Stimulated activated CD8-positive, alpha-beta memory T cell treated with anti-CD3 and anti-CD28 coated beads, Interleukin-12 subunit alpha, Interleukin-12 subunit beta, amount 100 ng/mL, for 24 hours (primary cell): ENCODE data around the gene SLC29A3.

Experiments used
- DNase-seq: peaks from one replicate; pipeline ENCODE4 v3.0.0-alpha.2; 2020; ENCODE audit errors: extremely low read depth

SLC29A3 gene

DNA sequence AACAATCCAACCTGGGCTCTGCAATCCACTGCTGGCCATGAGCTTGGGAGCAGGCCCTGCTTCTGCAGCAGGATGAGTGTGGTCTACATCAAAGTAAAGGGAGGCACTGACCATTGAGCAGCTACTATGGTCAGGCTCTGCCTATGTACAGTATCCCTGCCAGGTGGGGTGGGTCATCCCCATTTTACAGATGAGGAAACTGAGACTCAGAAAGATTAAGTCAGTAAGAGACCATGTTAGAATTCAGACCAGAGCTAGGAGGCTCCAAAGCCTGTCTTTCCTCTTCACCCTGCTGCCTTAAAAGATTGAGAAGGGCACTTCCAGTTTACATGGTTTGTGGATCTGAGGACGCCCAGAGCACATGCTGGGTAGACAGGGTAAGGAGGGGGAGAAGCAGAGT lies 50.5 kb downstream of the SLC29A3 start:
- no peak for DNase-seq

DNA sequence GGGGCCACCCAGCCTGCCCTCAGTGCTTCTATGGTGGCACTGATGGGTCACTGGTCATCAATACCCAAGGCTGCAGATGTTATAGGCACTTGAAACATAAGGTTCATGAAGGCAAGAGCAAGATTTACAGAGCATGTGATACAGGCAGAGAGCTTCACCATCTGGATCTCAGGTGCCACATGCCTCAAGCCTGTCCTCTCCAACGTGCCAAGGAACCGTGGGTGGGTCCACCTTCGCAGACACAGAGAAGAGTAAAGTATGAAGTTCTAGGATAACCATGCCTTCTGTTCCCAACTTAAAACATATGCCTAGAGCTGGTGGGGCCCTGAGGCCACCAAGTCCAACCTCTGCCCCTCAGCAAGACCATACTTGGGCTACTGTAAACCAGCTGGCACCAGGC lies 51.0 kb downstream of the SLC29A3 start:
- DNase-seq = no peak

DNA sequence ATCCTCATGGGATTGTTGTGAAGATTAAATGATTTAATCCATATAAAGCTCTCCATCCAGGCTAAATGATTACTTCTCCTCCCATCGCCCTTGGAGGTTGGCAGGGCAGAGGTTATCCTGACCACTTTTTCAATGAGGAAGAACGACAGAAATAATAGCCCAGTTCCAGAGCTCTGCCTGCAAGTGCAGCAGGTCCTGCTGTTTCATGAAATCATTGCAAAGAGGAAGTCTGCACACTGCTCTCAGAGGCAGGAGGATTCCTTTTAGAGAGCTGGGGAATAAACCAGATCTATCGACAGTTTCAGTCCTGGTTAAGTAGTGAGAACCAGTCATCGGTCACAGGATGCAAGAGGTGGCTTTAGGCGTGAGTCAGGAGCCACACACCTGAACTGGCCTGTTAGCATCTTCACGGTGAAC lies 52.7 kb downstream of the SLC29A3 start:
- no peak for DNase-seq

DNA sequence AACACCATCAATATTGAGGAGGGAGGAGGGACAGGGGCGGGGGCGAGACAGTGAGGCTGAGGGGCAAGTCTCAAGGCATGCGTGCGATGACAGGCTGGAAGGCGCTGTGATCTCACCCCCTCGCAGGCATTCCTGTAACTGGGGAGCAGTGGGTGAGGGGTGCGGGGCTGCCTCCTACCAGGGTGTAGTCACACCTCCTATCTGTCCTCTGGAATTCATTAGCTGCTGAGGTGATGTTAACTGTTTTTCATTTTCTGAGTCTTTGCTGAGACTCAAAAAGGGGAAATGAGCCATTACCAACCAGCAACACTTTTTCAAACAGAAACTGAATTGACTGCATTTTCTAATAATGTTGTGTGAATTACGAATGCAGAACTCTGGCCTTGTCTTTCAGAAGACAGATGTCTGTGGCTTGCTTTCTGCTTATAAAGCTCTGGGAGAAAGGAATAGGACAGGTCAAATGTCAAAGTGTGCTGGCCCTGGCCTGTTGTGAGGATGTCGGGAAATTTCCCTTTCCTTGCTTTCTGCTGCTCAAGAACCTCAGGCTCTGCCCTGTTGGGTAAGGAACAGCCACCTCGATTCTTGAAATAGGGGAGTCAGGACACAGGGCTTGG lies 53.9 kb downstream of the SLC29A3 start:
- no peak for DNase-seq

DNA sequence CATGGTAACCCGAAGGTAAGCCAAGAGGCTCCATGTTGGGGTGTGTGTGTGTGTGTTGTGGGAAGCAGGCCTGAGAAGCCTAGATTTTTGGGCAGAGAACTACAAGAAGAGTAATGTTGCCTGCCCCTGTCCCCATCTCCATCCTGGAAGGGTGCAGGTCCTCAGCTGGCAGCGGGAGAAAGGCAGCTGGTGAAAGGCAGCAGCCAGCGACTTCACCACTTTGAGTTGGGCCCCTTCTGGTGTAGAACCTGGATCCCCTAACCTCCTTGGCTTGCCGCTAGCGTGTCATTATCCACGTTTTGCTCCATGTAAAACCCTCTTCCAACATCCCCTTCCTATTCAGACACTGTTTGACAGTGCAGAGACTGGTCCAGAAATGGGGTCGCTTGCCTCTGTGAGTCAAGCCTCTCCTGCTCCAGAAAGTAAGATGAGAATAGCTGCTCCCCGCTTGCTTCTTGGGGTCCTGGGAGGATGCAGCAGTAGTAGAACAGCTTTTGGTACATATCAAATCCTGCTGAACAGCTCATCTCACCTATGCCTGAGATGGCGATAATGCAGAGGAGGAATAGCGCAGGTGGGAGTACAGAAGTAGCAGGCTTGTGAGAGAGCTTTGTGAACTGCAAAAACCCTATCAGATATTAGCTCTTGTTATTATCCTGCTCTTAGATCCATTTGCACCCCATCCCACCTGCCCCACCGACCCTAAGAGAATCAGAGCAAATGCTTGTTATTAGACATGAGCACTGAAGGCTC lies 55.6 kb downstream of the SLC29A3 start:
- DNase-seq = no peak

DNA sequence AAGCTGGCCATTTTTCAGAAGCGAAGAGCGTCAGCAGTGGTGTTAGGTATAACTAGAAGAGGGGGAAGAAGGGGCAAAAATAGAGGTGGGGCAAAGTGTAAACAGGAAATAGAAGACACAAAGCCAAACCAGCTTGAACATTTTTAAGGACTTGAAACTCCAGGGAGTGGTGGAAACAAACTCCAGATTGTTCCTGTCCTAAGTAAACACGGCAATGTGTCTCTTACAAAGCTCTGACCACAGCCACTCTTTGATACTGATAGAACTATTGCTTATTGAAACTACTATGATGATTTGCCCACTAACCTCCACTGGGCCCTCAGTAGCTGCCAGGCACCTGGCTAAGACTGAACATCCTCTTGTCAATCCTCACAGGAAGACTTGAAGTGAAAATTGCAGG lies 56.9 kb downstream of the SLC29A3 start:
- DNase-seq = no peak

DNA sequence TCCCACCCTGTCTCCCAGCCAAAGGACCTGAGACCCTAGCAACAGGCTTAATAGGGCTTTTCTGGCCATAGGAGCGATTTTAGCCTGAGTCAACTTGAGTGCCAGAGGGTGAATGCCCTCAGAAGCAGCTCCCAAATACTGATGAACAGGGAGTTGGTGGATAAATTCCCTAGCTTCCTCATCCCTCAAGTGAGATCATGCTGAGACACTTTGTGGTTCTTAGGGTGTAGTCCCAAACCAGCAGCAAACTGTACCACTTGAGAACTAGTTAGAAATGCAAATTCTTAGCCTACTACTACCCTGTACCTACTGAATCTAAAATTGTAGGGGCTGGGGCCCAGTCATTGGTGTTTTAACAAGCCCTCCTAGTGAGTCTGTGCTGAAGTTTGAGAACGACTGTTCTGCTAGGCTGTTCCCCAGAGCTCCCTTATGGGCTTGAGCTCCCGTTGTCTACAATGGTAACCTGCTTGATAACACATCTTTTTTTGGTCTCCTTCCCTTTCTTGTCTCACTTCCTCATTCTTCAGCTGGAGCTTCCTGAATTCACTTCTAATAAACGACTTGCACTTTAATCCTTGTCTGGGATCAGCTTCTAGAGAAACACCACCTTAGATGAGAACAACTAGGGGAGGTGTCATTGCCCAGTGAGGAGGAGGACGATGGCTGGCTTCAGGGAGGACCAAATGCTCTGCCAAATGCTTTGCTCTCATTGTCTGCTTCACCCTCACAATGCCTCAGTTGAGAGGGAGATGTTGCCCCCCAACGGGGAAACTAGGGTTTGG lies 59.5 kb downstream of the SLC29A3 start:
- DNase-seq = no peak

DNA sequence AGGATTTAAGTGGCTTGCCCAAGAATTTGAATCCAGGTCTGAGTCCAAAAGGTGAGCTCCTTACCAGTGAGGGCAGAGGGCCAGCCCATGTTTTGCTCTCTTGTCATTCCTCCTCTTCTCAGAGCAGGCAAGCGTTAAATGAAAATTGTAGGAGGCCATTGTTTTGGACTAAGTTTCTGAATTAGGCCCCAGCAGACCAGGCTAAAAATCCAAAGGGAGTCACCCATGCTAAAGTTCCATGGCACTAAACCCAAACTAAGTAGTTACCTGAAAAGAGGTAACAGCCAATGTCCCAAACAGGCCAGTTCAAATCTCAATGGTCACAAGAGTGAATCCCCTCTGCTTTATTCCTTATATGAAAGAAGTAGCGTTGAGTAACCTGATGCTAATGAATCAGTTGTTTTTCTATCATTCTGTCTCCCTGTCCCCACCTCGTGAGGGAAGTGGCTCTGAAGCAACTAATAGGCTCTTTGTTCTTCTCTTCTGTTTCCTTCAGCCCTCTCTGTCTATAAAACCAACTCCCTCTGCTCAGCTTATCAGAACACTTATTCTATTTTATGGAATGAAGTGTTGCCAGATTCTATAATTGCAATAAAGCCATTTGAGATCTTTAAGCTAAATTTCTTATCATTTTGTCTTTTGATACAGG lies 60.2 kb downstream of the SLC29A3 start:
- no peak for DNase-seq

DNA sequence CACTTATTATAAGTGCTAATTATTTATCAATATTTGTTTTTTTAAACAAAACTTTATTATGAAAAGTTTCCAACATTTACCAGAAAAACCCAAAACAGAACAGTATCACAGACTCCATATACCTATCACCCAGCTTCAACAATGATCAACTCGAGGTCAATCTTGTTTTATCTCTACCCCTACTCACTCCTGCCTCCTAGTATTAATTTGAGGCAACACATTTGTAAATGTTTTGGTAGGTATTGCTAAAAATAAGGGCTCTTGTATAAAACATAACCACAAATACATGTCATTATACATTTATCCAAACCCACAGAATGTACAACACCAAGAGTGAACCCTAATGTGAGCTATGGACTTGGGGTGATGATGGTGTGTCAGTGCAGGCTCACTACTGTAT lies 61.8 kb downstream of the SLC29A3 start:
- DNase-seq = no peak

DNA sequence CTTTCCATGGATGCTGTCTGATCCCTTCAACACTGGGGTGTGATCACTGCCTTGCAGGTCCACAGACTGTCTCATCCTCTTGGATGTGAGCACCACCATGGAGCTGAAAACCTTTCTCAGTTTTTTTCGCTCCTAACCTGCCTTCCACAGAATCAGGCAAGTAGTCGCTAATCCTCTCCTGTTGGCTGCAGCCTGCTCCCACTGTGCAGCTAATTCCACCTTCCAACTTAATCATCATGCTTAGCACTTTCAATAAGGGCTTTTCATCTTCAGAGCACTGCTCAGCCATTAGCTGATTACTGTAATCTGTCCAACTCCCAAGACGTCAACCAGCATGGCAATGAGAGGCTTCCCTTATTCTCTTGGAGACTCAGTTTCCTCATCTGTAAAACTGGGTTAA lies 62.6 kb downstream of the SLC29A3 start:
- DNase-seq = no peak

DNA sequence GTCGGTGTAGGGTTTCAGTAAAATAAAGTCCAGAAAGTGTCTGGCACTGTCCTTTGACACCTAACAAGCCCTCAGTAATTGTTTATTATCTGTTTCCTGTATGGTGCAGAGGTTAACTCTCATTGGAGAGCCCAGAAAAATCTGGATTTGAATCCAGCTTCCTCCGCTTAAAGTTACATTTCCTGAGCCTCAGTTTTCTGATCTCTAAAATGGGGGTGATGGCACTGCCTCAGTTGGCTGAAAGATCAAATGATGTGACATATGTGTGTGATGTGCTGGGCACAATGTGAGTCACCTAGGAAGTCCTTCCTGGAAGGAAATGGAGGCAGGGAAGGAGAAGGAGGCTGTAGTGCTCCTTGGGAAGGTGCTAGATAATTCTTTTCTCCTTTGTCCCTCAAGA lies 63.0 kb downstream of the SLC29A3 start:
- no peak for DNase-seq

DNA sequence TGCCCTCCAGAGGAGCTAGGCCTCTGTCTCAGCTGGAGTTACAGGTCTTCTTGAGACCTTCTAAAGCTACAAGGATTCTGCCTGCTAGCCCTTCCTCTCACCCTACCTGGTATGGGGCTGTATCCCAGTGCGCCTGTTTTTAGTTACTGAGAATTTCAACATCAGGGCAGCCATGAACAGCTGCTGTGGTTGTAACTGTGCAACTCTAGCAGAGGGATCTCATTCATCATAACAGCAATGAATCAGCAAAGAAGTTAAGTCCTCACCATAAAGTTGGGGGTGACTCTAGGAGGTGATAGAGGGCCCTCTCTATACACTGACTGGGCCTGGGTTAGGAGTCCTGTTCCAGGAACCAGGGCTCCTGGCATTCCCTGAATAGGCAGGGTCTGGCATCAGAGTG lies 63.7 kb downstream of the SLC29A3 start:
- no peak for DNase-seq

DNA sequence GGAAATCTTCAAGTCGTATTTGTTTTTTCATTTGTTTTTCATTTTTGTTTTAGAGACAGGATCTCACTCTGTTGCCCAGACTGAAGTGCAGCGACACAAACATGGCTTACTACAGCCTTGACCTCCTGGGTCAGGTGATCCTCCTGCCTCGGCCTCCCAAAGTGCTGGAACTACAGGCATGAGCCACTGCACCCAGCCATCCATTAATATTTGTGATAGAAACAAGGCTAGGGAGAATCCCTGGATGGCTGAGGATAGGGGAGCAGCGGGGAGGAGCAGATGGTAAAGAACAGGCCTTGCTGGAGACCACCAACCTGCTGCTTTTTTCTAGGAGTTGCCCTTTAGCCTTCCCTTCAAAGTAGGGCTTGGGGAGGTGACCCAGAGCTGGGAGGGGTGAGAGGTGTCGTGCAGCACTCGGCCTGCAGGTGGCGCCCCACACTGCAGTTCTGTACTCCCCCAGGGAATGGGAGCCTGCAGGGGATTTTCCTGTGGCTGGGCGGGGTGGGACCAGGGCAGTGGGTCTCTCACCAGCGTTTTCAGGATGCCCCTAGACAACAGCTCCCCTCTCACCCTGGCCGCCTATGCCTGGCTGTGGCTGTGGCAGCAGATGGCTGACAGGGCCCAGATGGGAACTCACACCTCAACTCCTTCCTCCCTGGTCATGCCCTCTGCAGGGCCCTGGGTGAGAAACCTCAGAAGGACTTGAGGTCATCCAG lies 65.1 kb downstream of the SLC29A3 start:
- peak; percentile 47 for DNase-seq

DNA sequence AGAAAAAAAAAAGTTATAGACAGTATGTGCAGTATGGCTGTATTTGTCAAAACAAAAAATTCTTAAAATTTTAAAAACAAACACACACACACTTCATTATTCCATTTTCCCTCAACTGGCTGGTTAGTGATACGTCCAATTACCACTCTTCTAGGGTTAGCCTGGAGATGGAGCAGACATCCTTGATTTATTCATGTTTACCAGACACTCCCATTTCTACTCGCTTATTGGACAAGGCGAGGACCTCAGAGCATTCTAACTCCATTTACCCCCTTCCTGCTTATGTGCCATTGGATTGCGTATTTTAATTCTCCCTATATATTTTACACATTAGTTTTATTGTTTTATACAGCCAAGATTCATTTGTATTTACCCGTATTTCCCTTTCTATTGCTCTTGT lies 69.1 kb downstream of the SLC29A3 start:
- no peak for DNase-seq

DNA sequence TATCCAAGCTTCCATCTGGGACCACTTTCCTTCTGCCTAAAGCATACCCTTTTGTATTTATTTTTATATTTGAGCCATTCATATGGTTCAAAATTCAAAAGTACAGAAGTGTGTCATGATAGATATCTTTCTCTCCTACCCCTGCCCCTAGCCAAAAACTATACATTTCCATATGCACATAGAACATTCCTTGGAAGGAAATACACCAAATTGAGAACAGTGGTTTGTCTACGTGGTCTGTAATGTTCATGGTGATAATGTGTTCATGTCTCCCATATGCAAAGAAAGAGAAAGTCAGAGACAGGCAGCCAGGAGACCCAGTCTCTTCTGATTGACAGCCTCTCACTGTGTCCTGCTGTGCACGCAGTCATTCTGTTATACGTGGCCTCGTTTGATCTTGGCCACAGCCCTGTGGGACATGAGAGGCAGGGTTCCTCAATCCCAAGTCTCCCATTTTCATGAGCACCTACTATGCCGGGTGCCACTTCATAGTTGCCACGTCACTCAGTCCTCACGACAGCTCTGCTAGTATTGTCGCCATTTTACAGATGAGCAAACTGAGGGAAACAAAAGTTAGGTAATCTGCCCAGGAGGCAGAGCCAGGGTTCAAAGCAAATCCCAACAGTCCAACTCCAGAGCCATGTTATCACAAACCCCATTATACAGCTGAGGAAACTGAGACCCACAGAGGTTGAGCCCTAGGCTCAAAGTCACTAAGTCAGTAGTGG lies 69.7 kb downstream of the SLC29A3 start:
- DNase-seq = no peak

DNA sequence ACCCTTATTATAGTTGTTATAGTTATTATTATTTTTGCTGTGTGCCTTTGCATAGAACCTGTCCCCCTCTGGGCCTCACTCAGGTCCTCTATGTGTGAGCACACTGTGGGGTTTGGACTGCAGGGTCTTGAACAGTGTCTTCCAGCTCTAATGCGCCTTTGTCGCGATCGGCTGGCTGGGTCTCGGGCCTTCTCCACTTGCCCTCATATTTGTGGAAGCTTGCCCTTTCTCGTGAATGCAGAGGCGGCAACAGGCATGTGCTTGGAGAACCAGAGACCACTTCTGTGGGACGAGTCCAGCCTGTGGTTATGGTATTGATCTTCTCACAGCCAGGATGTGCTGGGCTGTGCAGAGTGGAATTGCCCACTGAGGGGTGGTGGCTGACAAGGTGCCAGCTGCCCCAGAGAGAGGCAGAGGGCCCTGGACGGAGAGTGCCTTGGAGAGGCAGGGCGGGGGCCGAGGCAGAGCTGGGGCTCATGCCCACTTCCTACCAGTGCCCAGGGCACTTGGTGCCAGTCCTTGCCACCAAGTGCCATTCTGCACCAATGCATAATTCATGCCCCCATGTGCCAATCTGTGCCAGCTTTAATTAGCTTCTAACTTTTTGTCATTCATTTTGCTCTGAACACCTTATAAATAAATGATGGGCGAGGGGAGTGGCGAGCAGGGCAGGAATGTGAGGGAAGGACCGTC lies 70.9 kb downstream of the SLC29A3 start:
- DNase-seq = no peak

DNA sequence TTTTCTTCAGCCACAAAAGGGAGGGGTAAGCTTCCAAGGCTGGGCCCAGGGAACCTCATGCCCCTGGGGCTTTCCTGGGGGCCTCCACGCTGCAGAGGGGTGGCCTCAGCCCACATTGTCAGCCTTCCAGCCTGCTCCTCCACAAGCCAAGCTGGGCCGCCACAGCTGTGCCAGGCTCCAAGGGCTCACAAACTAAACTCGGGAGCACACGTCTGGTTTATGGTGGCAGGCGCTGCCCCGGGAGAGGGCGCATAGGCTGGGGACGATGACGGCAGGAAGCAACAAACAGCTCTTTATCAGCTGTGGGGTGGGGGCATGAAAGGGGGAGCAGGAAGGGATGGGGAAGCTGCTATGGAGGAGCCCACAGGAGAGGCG lies 71.4 kb downstream of the SLC29A3 start:
- no peak for DNase-seq

DNA sequence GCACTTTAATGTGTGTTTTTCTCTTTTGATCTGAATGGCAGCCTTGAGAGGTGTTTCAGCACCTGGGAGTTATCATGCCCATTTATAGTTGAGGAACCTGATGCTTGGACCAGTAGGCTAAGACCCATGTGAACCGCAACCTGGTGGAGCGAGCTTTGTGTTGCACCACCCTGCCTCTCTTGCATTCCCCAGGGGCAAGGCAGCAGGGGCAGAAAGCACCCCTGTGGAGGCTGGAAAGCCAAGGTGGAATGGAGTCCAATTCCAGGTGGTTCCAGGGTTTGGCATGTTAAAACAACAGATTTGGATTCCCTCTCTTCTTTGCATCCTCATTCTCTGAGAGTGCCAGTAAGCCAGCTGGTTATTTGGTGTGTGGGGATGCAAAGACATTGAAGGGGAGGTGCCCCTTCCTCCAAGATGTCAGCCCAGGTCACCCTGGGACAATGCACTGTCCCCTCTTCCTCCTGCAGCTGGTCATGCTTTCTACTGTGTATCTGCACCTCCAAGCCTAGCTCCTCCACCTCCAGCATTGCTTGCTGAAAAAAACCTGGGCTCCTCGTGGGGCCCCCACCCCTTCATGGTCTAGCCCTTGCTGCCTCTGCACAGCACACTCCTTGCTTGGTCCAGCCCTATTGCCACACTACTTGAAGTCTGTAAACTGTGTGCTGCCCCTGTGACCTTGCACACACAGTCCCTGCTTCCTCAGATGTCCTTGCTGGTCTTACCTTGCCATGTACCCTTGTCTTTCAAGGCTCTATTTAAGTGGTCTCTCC lies 72.0 kb downstream of the SLC29A3 start:
- DNase-seq = no peak

DNA sequence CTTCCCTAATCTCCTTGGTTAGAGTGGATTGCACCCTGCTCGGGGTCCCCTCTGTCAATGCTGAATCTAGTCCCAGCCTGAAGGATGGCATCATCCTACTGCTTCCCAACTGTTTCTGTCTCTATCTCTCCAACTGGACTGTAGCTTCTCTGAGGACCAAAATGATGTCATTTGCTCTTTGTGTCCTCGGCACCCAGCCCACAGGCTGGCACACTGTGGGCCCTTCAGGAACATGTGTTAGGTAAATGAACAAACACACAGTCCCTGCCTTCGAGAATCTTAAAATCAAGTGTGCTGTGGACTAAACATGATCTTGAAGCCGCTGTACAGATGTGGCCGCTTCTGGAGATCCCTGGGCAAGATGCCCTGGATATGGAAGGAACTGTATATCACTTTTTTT lies 72.6 kb downstream of the SLC29A3 start:
- DNase-seq = no peak

DNA sequence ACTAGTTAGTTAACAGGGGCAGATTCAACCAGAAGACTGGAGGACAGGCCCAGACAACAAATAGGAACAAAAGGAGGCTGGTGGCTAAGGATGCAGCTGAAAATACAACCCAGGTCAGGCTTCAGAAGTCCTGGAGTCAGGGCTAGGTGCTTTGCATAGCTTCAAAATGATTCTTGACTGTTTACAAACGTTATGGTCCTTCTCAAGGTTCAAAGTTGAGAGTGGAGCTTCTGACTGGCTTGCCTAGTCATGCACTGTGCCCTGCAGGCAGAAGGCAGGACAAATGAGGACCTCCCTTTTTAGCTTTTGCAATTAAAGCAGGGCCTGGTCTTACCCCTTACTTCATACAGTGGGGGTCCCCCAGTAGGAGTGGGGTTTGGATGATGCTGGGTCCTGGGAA lies 73.2 kb downstream of the SLC29A3 start:
- DNase-seq = no peak
